ENCODE measurements around the gene GUCD1.
"Not testable (repeated sequence)": the region's sequence is repeated elsewhere in the genome, so short reads cannot be mapped to it uniquely, and the experiment has no call there.

GUCD1 gene

DNA sequence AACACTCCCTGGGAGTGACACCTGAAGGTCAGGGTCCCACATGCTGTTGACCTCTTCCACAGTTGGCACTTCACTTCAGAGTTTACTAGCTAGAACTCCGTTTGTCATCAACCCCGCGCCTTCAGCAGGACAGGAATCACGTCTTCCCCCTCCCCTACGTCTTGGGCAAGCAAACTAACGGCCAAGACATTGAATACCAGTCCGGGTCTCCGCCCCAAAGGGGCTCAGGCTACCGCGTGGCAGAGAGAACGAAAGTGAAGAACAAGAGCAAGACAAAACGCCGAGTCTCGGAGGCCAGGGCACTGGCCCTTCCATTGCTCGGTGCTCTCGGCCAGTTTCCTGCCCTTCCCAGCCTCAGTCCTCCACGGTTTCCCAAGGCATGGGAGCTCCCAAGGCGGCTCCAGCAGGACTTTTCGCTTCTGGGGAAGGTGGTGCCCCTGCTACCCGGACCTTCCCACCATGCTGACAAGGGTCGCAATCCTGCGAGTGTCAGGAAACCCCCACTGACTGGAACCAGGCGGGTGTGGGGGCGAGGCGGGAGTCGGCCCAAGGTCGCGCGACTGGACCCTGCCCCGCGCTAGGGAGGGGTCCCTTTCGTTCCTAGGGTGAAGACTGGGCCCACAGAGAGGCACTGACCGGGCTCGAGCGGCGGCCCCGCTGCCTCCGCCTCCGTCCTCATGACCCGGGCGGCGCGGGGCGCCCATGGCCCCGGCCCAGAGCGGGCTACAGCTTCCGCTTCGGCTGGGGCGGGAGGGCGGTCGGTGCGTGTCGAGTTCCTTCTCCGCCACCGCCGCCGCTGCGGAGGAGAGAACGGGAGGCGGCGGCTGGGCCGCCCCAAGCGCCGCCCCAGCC, at the start of gene GUCD1:
Gene GUCD1 (minus strand): TSS at position 826 of the 852 bp plus-strand sequence. CDS start 147 bp downstream, at position 679.
- DNase-seq: peak; percentile 45

DNA sequence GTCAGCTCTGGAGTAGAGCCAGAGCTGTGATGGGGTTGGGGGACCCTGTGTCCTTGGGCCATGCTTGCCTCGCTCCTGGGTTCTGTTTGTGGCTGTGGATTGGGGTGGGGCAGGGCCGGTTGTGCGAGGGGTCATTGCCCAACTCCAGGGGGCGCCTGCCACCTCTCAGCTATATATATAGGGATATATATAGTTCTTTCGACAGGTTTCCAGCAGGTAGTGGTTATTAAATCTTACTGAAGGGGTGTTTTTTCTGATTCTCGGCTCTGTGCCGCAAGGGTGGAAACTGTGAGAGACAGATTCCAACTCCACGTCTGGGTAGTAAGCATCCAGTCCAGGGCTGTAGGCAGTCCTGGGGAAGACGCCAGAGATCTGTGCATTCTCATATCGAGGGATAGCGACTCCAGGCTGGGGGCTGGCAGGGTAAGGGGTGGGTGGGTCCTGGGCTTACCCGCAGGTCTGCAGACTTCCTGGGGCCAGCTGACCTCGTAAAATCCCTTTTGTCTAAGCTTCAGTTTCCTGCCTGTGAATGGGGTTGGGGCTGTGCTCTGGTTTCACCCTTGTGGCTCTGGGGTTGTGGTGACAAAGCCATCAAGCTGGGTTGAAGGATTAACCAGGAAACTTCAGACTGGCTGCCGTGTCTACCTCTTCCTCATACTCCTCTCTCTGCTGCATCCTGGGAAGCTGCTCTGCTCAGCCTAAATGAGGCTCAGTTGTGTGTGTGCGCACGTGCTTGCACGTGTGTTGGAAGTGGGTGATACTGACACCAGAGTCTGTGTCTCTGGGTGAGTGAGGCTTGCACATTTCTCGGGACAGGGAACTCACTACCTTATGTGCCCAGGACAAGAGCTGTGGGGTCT, 49.1 kb upstream of the GUCD1 start:
- DNase-seq: peak; percentile 25

DNA sequence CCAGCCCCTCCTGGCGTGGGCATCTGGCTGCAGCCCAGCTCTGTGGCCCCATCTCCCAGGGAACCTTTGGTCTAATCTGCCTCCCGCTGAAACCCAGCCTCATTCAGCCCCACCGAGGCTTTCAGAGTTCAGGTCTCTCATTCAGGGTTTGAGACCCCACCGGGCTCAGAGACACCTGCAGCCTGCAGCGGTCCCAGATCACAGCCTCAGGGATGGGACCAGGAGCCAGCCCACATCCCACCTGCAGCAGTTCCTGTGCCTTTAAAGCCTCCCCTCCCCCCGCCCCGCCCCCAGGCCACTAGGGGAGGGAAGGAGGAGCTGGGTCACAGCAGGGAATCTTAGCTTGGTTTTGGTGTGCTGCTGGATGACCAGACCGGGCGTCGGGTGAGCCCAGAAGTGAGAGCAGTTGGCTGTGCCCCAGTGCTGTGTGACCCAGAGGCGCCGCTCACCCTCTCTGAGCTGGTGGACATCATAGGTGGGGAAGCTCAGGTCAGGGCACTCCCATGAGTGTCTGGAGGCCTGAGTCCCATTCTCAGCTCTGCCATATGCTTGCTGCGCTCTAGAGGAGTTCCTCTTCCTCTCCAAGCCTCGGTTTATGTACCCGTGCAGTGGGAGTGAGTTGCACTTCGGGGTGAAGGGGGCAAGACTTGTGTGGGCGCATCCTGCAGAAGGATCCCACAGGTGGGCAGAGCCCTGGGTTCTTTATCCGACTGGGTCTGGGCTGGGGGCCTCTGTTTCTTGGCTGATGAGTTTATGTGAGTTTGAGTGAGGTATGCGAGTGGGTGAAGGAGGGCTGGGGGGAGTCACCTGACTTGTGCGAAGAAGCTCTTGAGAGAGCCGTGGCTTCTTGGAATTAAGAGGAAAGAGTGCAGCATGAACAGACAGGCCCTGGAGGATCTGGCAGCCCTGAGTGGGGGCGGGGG, 48.2 kb upstream of the GUCD1 start, which contains the start of gene GGT1:
Gene GGT1 (plus strand): TSS at position 347 of the 923 bp plus-strand sequence. CDS start 7,889 bp downstream, outside the sequence.
- not testable (repeated sequence) for DNase-seq

DNA sequence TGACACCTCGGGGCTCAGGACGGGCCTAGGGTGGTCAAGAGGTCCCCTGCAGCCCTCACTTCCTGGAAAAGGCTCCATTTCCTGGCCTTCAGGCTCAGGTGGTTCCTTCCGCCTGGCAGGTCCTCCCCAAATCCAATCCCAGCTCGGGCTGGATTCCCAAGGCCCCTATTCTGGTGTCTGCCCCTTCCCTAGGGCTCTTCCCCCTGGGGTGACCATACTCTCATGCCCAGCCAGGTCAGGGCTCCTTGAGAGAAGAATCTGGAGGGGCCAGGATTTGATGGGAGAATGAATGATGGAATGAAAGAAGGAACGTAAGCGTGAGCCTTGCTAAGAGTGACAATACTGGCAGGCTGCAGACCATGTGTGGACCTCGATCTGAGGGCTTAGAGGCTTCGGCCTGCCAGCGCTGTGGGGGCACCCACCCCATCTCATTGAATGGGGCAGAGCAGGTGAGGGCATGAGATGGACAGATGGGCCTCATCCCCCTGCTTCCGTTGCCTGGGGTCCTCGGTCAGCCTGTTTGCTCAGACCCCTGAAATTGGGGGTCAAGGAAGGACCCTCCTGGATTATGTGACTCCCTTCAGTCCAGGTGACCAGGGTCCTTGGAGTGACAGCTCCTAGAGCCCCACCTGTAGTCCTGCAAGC, 47.3 kb upstream of the GUCD1 start:
- not testable (repeated sequence) for DNase-seq

DNA sequence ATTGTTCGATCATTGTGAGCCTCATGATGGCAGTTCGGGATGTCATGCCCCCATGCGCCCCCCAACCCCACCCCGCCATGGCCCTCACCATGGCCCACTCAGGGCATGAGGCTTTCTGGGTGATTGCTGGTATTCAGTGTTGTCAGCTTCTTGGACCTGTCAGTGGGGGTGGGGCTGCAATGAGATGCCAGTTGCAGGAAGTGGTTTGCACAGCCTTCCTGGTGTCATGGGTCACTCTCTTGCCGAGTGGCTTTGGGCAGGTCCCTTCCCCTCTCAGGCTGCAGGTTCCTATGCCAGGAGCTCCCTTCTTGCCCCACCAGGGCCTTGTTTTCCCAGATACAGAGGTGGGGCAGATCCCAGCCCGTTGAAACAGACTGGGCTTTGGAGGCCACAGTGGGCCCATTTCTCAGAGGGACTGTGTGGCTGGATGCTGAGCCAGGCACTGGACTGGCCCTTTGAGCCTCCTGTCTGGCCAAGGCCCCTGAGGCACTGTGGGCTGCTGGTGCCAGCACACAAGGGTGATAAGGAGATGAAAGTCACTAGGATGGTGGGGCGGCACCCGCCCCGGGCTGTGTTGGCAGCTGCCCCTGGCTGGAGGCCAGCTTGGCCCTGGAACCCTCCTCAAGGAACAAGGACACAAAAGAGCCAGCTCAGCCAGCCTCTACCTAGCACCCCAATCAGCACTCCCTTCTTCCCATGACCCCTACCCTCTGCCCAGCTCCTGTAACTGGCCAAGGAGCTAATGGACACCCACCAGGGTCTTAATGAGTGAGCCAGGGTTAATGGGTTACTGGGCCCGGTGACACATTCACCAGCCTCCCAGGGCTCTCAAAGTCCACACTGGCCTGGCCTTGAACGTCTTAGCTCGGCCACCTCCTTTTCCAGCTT, 46.5 kb upstream of the GUCD1 start:
- no peak for DNase-seq

DNA sequence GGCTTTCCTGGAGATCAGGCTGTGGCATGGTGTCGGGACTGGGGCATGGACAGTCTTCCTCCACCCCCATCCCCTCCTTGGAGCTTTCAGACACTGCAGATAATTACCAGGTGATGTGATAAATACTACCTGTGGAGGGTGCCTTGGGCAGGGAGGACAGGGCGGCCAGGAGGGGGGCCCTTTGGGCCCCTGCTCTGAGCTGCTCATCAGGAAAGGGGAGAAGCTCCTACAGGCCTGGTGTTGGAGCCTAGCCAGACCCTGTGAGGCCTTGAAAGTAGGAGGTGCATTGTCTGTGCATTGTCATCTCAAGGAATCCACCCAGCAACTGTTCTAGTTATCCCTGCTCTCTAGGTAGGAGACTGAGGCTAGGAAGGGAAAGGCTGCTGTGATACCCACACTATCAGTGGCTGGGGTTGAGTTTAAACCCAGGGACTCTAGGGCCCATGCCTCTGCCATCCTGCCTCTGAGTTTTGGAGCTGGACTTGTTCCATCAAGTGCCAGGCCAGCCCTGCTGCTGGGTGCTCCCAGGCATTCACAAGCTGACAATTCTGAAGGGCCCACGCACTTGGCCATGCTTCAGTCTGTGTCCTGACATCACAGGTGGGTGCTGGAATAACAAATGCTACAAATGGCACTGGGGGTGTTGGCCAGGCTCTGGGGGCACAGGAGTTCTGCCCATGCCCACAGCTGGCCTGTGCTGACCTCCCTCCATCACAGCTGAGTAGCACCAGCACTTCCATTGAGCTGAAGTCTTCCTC, 45.2 kb upstream of the GUCD1 start:
- not testable (repeated sequence) for DNase-seq

DNA sequence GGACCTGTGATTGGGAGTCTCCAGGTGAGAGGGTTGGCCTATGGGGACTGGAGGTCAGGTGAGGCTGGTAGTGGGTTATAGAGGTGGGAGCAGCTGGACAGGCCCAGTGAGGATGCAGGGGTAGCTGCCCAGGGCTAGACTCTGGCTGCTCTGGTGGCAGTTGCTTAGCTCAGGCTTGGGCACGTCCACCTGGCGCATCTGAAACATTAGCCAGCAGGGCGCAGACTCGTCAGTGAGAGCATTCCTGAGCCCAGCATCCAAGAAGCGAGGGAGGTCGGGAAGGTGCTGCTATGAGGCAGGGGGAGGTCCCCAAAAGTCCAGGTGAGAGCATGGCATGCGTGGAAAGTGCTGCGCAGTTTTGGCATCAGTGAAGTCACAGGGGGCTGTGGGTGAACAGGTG, 44.6 kb upstream of the GUCD1 start:
- no peak for DNase-seq

DNA sequence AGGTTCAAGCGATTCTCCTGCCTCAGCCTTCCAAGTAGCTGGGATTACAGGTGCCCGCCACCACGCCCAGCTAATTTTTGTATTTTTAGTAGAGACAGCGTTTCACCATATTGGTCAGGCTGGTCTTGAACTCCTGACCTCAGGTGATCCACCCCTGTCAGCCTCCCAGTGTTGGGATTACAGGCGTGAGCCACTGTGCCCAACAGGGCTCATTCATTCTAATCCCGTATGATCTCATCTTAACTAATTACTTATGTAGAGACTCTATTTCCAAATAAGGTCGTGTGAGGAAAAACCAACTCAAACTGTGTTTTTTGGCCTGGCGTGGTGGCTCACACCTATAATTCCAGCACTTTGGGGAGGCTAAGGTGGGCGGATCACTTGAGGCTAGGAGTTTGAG, 42.1 kb upstream of the GUCD1 start:
- DNase-seq: peak; percentile 19

DNA sequence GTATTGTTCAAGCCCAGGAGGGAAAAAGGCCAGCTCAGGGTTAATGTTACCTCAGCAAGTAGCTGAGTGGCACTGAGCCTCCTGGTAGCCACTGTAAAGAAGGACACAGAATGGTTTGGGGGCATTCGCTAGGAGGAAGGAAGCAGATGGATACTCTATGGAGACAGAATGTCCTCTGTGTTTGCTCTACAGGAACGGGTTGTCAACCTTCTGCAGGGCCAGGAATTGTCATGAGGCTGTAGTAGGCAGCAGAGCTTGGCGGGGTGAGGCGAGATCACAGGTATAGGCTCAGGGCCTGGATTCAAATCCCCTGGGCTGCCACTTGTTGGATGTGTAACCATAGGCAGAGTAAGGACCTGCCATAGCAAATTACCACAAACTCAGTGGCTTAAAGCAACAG, 40.9 kb upstream of the GUCD1 start:
- no peak for DNase-seq

DNA sequence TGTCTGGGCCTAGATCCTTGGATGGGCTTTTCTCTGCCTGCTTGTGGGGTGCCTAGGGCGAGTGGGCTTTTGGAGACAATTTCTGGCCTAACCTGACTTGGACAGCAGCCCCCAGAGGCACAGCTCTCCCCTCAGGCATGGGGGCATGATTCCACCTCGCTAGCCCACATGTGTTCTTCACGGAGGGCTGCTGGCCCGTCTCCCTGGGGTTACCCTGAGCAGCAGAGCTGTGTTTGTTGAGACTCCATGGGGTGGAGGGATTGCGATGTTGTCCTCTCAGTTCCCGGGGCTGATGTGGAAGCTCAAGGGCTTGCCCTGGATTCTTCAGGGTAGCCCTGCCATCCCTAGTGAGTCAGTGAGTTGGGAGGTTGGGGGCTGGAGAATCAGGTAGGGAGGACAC, 40.3 kb upstream of the GUCD1 start:
- DNase-seq: no peak

DNA sequence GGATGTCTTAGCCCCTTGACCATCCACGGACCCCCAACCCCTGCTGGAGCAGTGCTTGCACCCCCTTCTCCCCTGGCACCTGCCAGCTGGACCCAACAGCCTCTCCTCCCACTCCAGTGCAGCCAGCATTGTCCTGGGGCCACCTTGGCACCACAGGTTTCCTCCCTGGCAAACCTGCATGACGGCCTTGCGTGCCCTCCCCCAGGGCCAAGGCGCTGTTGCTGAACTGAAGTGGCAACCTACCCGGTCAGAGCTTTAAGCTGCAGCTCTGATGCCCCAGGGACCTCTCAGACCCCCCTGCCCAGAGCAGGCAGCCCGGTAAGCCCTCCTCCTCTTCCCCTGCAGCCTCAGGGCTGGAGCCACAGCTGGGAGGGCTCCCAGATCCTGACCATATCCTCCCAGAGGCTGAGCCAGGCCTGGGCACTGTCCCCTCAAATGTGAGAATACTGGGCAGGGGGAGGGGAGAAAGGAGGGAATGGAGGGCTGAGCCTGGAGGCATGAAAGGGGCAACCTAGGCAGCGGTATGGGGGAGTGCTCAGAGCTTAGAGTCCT, 39.7 kb upstream of the GUCD1 start:
- no peak for DNase-seq

DNA sequence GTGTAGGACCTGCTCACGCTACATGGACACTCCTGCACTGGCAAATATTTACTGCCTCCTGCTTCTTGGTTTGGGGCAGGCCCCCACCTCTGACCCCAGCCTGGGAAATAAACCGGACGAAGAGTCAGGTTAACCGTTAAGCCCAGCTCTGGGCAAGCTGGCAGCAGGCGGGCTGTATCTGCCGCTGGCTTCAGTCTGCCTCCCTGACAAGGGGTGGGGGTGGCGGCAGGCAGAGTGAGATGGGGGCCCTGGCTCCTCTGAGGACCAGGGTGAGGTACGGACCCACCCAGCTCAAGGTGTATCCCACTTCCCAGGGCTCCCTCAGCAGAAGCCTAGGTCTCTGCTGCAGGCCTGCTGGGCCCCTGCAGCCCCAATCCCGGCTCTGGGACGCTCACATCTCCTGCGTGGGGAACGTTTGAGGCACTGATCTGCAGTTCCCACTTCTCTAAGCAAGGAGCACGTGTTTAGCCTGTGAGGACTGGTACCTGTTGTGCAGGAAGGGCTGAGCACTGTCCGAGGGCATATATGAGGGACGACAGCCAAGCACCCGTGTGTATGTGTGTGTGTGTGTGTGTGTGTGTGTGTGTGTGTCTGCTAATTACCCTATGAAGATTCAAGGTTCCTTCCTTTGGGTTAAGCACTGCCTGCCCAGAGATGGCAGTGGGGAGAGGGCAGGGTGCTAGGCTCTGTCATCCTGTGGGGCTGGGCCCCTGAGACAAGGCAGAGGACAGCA, 39.1 kb upstream of the GUCD1 start:
- peak; percentile 15 for DNase-seq

DNA sequence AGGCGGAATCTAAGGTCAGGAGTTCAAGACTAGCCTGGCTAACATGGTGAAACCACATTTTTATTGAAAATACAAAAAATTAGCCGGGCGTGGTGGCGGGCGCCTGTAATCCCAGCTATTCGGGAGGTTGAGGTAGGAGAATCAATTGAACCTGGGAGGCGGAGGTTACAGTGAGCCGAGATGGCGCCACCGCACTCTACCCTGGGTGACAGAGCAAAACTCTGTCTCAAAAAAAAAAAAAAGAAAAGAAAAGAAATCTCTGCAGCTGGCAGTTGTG, 38.6 kb upstream of the GUCD1 start:
- DNase-seq: not testable (repeated sequence)

DNA sequence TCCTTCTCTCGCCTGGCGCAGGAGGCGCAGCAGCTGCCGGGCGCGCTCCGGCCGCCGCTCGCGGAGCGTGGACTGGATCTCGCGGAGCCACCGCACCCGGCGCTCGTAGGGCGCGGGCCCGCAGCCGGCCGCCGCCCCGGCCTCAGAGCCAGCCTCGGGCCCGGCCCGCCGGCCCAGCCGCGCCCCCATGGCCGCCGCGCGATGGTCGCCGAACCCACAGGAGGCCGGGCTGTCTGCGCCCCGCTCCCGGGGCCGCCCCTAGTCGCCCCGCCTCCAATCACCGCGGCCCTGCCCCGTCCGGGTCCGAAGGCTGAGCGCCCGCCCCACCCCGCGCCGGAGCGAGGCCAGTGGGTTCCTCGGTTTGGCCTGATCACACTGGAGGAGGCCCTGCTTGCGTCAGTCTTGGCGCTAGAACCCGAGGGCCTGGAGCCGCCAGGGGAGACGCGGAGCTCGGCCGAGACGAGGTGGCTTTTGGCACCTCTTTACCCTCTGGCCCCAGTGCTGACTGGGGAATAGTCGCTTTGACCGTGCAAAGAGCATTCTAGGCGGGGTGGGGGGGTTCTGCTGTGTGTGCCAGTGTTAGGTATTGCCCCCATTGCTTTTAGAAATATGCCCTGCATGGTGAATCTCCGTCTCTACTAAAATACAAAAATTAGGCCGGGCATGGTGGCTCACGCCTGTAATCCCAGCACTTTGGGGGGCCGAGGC, 38.1 kb upstream of the GUCD1 start, which contains the start of gene LRRC75B:
Gene LRRC75B (minus strand): TSS at position 223 of the 708 bp plus-strand sequence. CDS start 34 bp downstream, at position 189.
- peak; percentile 75 for DNase-seq

DNA sequence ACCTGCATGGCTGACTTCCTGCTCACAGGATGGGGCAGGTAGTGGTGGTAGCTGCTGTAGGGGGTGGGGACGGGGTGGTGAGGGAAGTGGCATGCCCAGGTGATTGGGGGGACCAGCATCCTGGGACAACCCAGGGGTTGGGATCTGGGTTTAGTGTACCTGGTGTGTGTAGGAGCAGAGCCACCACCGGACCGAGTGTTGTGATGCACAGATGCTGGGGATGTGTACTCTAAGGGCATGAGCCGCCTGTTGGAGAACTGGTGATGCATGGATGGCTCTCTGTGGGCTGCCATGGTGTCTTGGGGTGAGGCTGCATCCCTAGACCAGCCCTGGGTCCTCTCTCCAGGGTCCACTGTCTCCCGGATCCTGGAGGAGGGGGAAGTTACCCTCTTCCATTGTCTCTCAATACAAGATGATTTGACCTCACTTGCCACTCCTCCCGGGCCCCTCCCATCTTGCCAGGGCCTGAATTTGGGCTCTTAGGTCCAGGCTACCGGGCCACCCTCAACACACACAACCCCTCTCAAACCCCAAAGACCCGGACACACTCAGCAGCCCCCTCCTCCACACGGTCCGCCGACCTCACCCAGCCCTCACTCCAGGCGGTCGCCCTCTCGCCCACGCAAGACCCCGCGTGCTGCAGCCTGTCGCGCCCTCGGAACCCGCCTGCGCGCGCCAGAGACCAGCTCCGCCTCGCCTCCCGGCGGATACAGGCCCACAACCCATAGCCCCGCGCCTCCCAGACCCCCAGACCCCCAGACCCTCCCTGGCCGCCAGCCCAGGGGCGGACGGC, 37.3 kb upstream of the GUCD1 start:
- DNase-seq: no peak

DNA sequence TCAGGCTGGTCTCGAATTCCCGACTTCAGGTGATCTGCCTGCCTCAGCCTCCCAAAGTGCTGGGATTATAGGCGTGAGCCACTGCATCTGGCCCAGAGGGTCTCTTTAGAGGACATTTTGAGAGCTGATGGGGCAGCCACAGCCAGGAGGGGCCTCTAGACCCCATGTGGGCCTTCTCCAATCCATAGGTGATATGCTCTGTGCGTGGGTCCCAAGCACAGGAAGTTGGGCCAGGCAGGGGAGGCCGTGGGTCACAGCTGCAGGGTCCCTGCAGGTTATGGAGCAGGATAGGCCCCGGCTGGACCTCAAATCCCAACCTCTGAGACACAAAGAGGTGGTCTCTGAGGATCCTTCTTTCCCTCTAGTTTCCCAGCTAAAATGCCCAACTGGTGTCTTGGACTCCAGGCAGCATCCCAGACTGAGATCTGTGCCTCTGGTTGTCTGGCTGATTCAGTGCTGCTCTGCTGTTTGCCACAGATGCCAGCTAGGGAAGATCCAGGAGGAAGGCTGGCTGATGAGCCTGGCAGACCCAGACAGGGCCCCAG, 36.4 kb upstream of the GUCD1 start:
- no peak for DNase-seq

DNA sequence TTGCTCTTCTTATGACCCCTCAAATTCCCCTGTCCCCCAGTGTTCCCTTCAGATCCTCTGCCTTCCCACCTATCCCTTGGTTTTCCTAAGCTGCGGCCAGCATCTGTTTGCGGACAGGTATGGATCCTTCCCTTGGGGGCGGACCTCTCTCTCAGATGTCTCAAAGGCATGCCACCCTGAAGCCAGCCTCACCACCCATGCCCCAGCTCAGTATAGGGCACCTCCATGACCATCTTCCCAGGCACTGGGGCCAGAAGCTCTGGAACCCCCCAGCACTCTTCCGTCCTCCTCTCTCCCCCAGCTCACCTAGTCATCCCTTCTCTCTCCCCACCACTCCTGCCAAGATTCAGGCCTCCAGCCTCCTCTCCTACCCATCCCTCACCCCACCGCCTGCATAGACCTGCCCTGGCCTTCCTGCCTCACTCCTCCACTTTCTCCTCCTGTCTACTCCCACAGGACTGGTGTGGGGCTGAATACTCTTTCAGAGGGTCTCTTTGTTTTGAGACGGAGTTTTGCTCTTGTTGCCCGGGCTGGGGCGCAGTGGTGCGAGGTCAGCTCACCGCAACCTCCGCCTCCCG, 35.7 kb upstream of the GUCD1 start:
- no peak for DNase-seq
